HepG2 (cell line): Measurements from ENCODE around the gene DNAI2. TPM values are rescaled to one million over a fixed set of nuclear protein-coding genes. Genes with fewer than 3 reads are reported as not detected.

ENCODE experiments used
- ATAC-seq: fragments of 200-7000 bp; cut with Tn5 transposase; 3 replicates; pipeline ENCODE4 v1.9.1; 2020; ENCODE audit warnings: mild to moderate bottlenecking, moderate library complexity
- BruUV-seq: library from RNA; stranded (reverse); fragments of 400-500 nt; replicated peaks from 2 replicates; lab custom pipeline; 2021; lab: Mats Ljungman, UMichigan
- CTCF ChIA-PET: fragments of 300-600 bp; formaldehyde crosslinking; extraction: SDS; loops from one replicate; lab custom pipeline; 2021; ENCODE audit warnings: low total read pairs, inconsistent platforms, low intra/inter-chr PET ratio; lab: Yijun Ruan, JAX
- POLR2A ChIA-PET: fragments of 350-600 bp; sonication (Branson Sonifier 250); formaldehyde crosslinking; loops from one replicate; lab custom pipeline; 2020; ENCODE audit warnings: antibody characterized with exemption, inconsistent platforms; lab: Yijun Ruan, JAX
- DNase-seq: peaks from one replicate; pipeline ENCODE4 v3.0.0-alpha.2; 2015; ENCODE audit warnings: low spot score
- FAIRE-seq: peaks from 3 replicates; lab custom pipeline; 2011; peaks lifted over from hg19 to GRCh38; lab: Jason Lieb, UNC
- H2AFZ ChIP-seq: one replicate; pipeline ENCODE4 v1.6.1; 2011; ENCODE audit warnings: low read length, inconsistent platforms
- H3K27ac ChIP-seq: fragments of 300-600 bp; 3 replicates; pipeline ENCODE4 v1.8.0; 2011; ENCODE audit warnings: mixed run types, mild to moderate bottlenecking, mixed read lengths, low read length, inconsistent platforms; ENCODE audit not compliant: insufficient read depth; ENCODE audit errors: extremely low read length
- H3K27me3 ChIP-seq, 2 experiments: fragments of 200-600 bp in 1 of 2; 2 replicates in 1 of 2; 3 replicates in 1 of 2; pipeline versions ENCODE4 v1.6.0 to v1.8.0; 2011; ENCODE audit warnings: low read length in 2 of 2, mild to moderate bottlenecking in 2 of 2, moderate library complexity in 2 of 2, inconsistent platforms in 1 of 2; ENCODE audit not compliant: insufficient read depth in 2 of 2, control insufficient read depth in 1 of 2
- H3K36me3 ChIP-seq, 2 experiments: fragments of 200-600 bp in 1 of 2; replicated peaks in 1 of 2; 2 replicates in 1 of 2; 3 replicates in 1 of 2; pipeline versions ENCODE4 v1.5.1 to v1.8.0; 2011; ENCODE audit warnings: low read length in 2 of 2, inconsistent platforms in 1 of 2; ENCODE audit not compliant: insufficient read depth in 2 of 2, control insufficient read depth in 1 of 2
- H3K4me1 ChIP-seq: 2 replicates; pipeline ENCODE4 v1.5.1; 2012; ENCODE audit warnings: low read length, inconsistent platforms; ENCODE audit not compliant: insufficient read depth
- H3K4me2 ChIP-seq: 2 replicates; pipeline ENCODE4 v1.6.0; 2011; ENCODE audit warnings: low read depth, low read length, inconsistent platforms
- H3K4me3 ChIP-seq, 3 experiments: fragments of 200-600 bp in 1 of 3; sonication (generic), shearing (Covaris generic) in 1 of 3; replicated peaks in 1 of 3; 2 replicates each; pipeline ENCODE4 v1.5.1; 2011 to 2016; ENCODE audit warnings: low read length in 3 of 3, inconsistent platforms in 2 of 3, low read depth in 2 of 3, mild to moderate bottlenecking in 2 of 3, control low read depth in 1 of 3, mixed read lengths in 1 of 3; ENCODE audit not compliant: insufficient read depth in 1 of 3
- H3K79me2 ChIP-seq: one replicate; pipeline ENCODE4 v1.6.1; 2011; ENCODE audit warnings: low read length, inconsistent platforms; ENCODE audit not compliant: insufficient read depth
- H3K9ac ChIP-seq: 2 replicates; pipeline ENCODE4 v1.6.0; 2011; ENCODE audit warnings: mild to moderate bottlenecking, low read depth, low read length, inconsistent platforms; ENCODE audit not compliant: insufficient read depth
- H3K9me3 ChIP-seq: 2 replicates; pipeline ENCODE4 v1.5.1; 2012; ENCODE audit warnings: mild to moderate bottlenecking, low read length
- H4K20me1 ChIP-seq: 2 replicates; pipeline ENCODE4 v1.6.0; 2011; ENCODE audit warnings: inconsistent platforms, mild to moderate bottlenecking, low read length, moderate library complexity; ENCODE audit not compliant: insufficient read depth
- GZF1 ChIP-seq: sonication (generic); formaldehyde crosslinking; IDR thresholded peaks from 2 replicates; pipeline ENCODE4 v1.5.1; 2020; ENCODE audit warnings: mild to moderate bottlenecking, missing genetic modification reagents
- JDP2 ChIP-seq: sonication (generic); formaldehyde crosslinking; IDR thresholded peaks from 2 replicates; pipeline ENCODE4 v1.8.1; 2022; ENCODE audit warnings: missing genetic modification reagents, borderline replicate concordance
- MNT ChIP-seq: fragments of 450-650 bp; IDR thresholded peaks from 2 replicates; pipeline ENCODE4 v1.6.1; 2016
- NFYC ChIP-seq: IDR thresholded peaks from 2 replicates; pipeline ENCODE4 v1.6.1; 2016; ENCODE audit warnings: missing genetic modification reagents, missing compliant biosample characterization
- RORA ChIP-seq: sonication (generic); formaldehyde crosslinking; IDR thresholded peaks from 2 replicates; pipeline ENCODE4 v1.5.0; 2020; ENCODE audit warnings: mild to moderate bottlenecking, missing genetic modification reagents, moderate library complexity
- ZNF12 ChIP-seq: sonication (generic); formaldehyde crosslinking; IDR thresholded peaks from 2 replicates; pipeline ENCODE4 v1.5.0; 2020; ENCODE audit warnings: missing genetic modification reagents
- WGBS: methylation state at CpG from one replicate; pipeline ENCODE4 v1.1.6; 2017; ENCODE audit warnings: low lambda C conversion rate; 5-methylcytosine and 5-hydroxymethylcytosine counted together
- in situ Hi-C: cut with HindIII; loops from 2 replicates; pipeline ENCODE4 v1.10.0; 2017; ENCODE audit warnings: low pct_unique_long_range_greater_than_20kb; ENCODE audit not compliant: extremely low pct_ligation_motif_present
- intact Hi-C: fragments of 100-400 bp; cut with micrococcal nuclease; formaldehyde crosslinking; loops from one replicate; pipeline ENCODE4 v1.10.0; 2022; ENCODE audit not compliant: unreplicated experiment
- polyA plus RNA-seq, 8 experiments: library from polyadenylated mRNA; depleted of rRNA in 3 of 8; stranded (reverse) in 7 of 8; unstranded in 1 of 8; fragments of >200 nt; fragmentation: Illumina TruSeq in 4 of 8; extraction: Trizol in 4 of 8; gene quantifications; 2 replicates each; pipeline versions ENCODE4 v1.2.1 to v1.2.3, GENCODE V29; 2011 to 2016; ENCODE audit warnings: low read depth in 4 of 8, missing spikeins in 1 of 8, mixed read lengths in 1 of 8; ENCODE audit not compliant: insufficient read depth in 1 of 8
- total RNA-seq, 5 experiments: library from RNA; depleted of rRNA; stranded (reverse); fragments of >200 nt; fragmentation: Illumina TruSeq; extraction: Trizol; gene quantifications; 2 replicates each; pipeline ENCODE4 v1.2.3, GENCODE V29; 2016; ENCODE audit warnings: low read depth in 1 of 5

DNAI2 gene
- total and polyA plus RNA-seq, 2 of the 13 experiments (the other 11 are each of a cell fraction or from before 2014, with no cell fraction given), result not detected

GRCh38 chr17:74250324-74250995 lies 23.6 kb upstream of the DNAI2 start:
- no peaks in the 10 kb centered on the region for H3K4me1 ChIP-seq
- POLR2A ChIA-PET, result no interaction called here
- no peaks in the 10 kb centered on the region; a peak in 1 of 5 replicates for H3K27me3 ChIP-seq
- H3K9me3 ChIP-seq, result no peaks in the 10 kb centered on the region
- H3K9ac ChIP-seq, result no peak overlapping the region
- no peak overlapping the region for H3K4me2 ChIP-seq
- in situ Hi-C loops (no loop called here), intact Hi-C loops (no loop called here)
- TF ChIP-seq RORA (CRISPR knock-in tag) (no peak), NFYC (no peak), MNT (peak; percentile 3; the same call in 1 of the 2 replicates), JDP2 (CRISPR knock-in tag) (no peak)
- FAIRE-seq (no peak), DNase-seq (no peak), ATAC-seq (no peak)
- no peaks in the 10 kb centered on the region for H3K79me2 ChIP-seq
- H3K4me3 ChIP-seq, result no peak overlapping the region
- no TSS peak for BruUV-seq
- no peaks in the 10 kb centered on the region for H3K36me3 ChIP-seq
- no peak overlapping the region for H3K27ac ChIP-seq
- 32% methylated on average over 10 of the region's 12 CpGs for whole genome bisulfite sequencing
- no peak overlapping the region for H2AFZ ChIP-seq
- no peaks in the 10 kb centered on the region for H4K20me1 ChIP-seq
- CTCF ChIA-PET, result no interaction called here

- Histone ChIP-seq H3K4me1 (no peaks in the 10 kb centered on the region), H3K9ac (no peak overlapping the region), H2AFZ (no peak overlapping the region), H3K4me2 (no peak overlapping the region), H3K36me3 (no peaks in the 10 kb centered on the region), H3K79me2 (no peaks in the 10 kb centered on the region), H3K27me3 (peaks cover 0 to 1% of the 10 kb centered on the region in 2 experiments; a peak in 1 of 5 replicates), H3K27ac (no peak overlapping the region), H3K4me3 (no peak overlapping the region), H4K20me1 (no peaks in the 10 kb centered on the region), H3K9me3 (no peaks in the 10 kb centered on the region)
- ATAC-seq, result no peak
- DNase-seq, result no peak
- intact Hi-C loops, result no loop called here
- WGBS, result 71% methylated on average over 8 of the region's 8 CpGs
- TF ChIP-seq ZNF12 (CRISPR knock-in tag) (no peak), MNT (peak; percentile 92), GZF1 (CRISPR knock-in tag) (no peak)
- in situ Hi-C loops, result no loop called here
- ChIA-PET CTCF (no interaction called here), POLR2A (no interaction called here)
- FAIRE-seq, result no peak
- no TSS peak for BruUV-seq
Observed at GRCh38 chr17:74251051-74251450, 23.0 kb upstream of the DNAI2 start.
